Activated CD8-positive, alpha-beta memory T cell treated with anti-CD3 and anti-CD28 coated beads, Interleukin-2, amount 50 U/mL, for 48 hours (primary cell): Measurements from ENCODE around the gene SAG.

Experiments
- DNase-seq: peaks from one replicate; pipeline ENCODE4 v3.0.0-alpha.2; 2020

Gene SAG

GRCh38 chr2:233384811-233385488, 77.3 kb downstream of the SAG start:
- DNase-seq, result peak; percentile 65

GRCh38 chr2:233385489-233386044, 78.0 kb downstream of the SAG start:
- peak; percentile 78 for DNase-seq

- DNase-seq, result peak; percentile 68
Measured at GRCh38 chr2:233386382-233387041, 78.9 kb downstream of the SAG start.

GRCh38 chr2:233387225-233387624, 79.6 kb downstream of the SAG start:
- no peak for DNase-seq

- no peak for DNase-seq
Measured at GRCh38 chr2:233387667-233388528, 80.3 kb downstream of the SAG start.

GRCh38 chr2:233389601-233390125, 82.0 kb downstream of the SAG start:
- DNase-seq, result no peak

- no peak for DNase-seq
Measured at GRCh38 chr2:233395687-233396086, 88.1 kb downstream of the SAG start.
